GDM1 (cell line): Measurements from ENCODE around the gene REEP1.
"Not testable (repeated sequence)": the region's sequence is repeated elsewhere in the genome, so short reads cannot be mapped to it uniquely, and the experiment has no call there.

ENCODE experiments used
- DNase-seq: peaks from one replicate; lab custom pipeline; 2025; lab: John Stamatoyannopoulos, UW

Gene REEP1

DNA sequence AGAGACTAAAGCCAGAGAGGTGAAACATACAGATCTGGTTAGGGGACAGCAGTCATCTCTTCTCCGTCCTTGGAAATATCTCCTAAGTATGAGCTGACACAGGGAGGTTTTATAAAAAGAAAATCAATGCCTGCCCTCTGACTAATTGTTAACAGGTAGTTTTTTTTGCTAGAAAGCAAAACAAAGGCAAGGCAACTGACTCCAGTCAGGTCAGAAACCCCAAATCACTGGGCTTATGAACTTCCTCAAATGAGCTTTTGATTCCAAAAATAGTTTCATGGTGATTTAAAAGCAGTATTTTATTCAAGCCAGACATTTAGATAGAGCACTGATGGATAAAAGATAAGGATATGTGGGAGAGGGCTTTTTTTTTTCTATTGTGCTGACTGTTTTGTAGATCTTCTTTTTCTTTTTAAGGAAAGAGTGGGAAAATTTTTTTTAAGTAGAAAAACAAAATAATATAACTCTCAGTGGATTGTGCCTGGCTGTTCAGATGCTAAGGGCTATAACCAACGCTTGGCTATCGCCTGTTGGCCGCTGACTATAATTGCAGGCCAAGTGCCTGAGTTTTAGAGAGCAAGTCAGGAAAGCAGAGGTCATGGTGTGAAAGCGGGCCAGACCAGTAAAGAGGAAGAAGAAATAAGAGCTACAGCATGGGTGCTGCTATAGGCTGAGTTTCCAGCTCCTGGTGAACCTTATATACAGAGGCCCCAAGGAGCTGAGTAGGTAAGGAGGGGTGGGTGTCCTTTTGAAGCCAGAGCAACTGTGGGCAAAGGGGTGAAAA is 93.3 kb downstream of the REEP1 start:
- DNase-seq: no peak

- no peak for DNase-seq
These were observed 94.2 kb downstream of the REEP1 start for GRCh38 chr2:86243272-86243671.

DNA sequence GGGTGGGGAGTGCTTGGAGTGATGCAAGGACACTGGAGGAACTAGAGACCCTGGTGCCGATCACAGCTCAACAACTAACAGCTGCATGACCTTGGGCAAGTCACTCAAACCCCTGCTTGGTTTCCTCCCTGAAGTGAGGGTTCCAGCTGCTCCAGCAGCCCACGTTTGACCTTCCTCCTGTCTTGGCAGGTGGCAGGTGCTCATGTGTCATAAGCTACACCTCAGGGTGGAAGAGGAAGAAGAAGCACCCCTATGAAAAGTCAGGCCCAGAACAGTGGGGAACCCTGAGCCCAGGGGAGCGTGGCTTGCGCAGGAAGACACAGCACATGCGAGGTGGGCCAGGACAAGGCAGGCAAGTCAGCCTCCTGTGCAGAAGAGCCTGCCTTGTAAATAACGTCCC is 95.8 kb downstream of the REEP1 start:
- no peak for DNase-seq

DNA sequence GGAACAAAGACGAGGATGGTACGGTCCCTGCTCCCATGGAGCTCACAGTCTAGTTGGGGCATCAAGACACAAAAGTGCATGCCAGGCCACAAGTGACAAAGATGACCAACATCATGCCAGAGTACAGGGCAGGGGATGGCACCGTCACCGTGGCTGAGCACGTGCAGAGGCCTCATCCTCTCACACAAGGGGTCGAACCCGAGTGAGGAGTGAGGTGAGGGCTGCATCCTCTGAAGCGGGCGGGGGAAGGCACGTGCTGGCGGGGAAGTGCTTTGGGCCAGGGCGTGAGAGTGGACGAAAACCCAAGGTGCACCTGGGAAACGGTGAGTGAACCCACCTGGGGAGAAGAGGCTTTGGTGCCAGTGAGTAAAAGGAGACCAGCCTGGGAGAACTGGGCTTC is 97.2 kb downstream of the REEP1 start:
- no peak for DNase-seq

- no peak for DNase-seq
These were observed 97.7 kb downstream of the REEP1 start for GRCh38 chr2:86239745-86240144.

GRCh38 chr2:86239326-86239725 is 98.1 kb downstream of the REEP1 start:
- no peak for DNase-seq

GRCh38 chr2:86238354-86238753 is 99.1 kb downstream of the REEP1 start:
- no peak for DNase-seq

GRCh38 chr2:86237172-86237571 is 100.3 kb downstream of the REEP1 start:
- DNase-seq: no peak

DNA sequence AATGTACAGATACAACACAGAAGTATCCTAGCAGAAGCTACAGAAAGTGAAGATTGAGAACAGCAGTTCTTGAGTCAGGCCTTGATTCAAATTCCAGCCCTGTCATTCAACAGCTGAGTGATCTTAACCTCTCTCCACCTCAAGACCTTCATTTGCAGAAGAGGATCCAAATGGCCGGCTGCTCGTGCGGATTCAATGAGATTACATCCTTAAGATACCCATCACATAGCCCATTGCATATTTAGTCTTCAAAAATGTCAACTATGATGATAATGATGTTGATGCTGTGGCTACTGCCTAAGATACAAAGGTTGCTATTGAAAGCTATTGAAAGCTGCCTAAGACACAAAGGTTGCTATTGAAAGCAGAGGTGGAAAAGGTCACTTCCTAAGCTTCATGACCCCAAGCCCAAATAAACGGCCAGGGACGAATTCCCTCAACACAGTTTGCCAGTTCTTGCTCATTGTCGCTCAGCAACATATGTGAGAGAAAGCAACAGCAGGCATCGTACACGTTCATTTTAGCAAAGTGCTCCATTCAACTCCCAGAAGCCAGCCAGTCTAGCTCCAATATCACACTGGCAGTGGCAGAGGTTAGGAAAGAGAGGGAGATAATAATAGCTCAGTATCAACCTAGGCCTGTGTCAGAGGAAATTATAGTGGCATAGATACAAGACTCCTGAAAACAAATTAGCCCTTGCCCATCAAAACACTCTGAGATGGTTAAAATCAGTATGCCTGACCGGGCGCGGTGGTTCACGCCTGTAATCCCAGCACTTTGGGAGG is 102.0 kb downstream of the REEP1 start:
- no peak for DNase-seq

GRCh38 chr2:86234563-86235131 is 102.8 kb downstream of the REEP1 start:
- no peak for DNase-seq

DNA sequence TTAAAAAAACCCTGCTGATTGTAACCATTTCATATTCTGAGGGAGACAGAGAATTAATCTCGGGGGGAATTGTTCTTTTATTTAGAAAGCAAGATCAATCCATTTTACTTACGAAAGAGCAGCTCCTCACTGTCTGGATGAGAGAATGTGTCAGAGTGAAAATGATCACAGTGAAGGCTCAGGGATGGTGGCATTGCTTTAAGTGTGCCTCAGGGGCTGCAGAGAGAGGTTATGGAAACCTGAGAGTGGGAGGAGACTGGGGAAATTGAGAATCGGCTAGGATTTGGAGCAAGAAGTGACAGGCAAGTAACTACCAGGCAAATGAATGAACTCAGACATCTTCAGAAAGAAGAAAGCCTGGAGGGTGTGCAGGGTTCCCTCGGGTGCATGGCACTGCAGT is 104.0 kb downstream of the REEP1 start:
- no peak for DNase-seq

GRCh38 chr2:86232910-86233309 is 104.5 kb downstream of the REEP1 start:
- DNase-seq: no peak

DNA sequence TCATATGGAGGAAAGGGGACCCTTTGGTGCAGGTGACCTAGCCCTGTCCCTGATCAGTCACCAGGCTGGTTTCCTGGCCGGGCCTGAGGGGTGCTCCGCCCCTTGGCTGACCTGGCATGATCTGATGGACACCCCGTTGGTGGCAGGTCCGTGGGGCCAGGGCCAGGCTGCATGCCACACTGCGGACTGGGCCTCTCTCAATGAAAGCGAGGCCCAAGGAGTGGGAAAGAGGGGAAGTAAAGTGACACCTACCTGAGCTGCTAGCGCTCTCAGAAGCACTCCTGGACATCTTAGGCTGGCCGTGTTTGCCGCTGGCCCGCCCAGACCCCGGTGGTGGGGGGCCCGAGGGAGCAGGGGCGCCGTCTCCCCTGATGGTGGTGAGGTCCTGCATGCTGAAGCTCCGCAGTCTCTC is 105.0 kb downstream of the REEP1 start:
- no peak for DNase-seq

- no peak for DNase-seq
These were observed 105.6 kb downstream of the REEP1 start for GRCh38 chr2:86231680-86232372.

GRCh38 chr2:86230961-86231360 is 106.5 kb downstream of the REEP1 start:
- DNase-seq: no peak

GRCh38 chr2:86229221-86229620 is 108.2 kb downstream of the REEP1 start:
- peak; percentile 75 for DNase-seq

DNA sequence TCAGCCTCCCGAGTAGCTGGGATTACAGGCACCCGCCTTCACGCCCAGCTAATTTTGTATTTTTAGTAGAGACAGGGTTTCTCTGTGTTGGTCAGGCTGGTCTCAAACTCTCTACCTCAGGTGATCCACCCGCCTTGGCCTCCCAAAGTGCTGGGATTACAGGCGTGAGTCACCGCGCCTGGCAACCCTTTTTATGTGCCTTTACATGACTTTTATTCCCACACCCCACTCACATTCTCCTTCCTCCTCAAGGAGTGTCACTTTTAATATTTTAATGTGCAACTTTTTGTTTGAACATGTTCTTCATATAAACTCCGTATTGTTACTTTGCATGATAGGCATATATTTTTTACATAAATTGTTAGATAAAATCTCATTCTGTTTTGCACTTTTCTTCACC is 108.9 kb downstream of the REEP1 start:
- not testable (repeated sequence) for DNase-seq

DNA sequence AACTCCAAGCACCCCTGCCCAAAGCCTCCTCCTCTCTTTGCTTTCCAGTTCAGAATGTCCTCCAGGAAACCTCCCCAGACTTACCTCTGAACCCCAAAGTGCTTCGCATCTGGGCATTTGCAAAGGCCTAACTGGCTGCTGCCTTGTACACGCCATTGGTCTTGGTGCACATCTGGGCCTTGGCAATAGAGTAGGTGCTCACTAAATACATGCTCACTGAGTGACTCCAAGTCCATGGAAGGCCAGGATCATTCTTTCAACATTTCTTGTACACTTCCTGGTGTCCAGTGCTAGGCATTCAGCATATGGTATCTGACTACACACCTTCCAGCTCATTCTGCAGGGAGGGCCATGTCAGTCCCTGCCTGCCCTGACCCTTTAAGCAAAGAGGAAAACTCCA is 109.7 kb downstream of the REEP1 start:
- no peak for DNase-seq

- DNase-seq: no peak
These were observed 110.5 kb downstream of the REEP1 start for GRCh38 chr2:86226636-86227520.

DNA sequence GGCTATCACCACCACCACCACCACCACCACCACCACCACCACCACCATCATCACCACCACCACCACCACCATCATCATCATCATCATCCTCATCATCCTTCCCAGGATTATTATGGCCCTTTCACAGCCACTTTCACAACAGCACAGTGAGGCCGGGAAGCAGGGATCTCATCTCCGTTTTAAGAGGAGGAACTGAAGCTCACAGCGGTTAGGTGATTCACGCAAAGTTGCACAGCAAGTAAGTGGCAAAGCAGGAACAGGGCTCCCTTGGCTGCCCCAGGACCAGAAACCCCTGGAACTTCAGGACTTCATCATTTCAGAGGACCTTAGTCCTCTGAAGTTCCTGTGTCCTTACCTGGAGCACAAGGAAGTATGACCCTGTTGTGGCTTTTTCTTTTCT is 111.4 kb downstream of the REEP1 start:
- DNase-seq: no peak

DNA sequence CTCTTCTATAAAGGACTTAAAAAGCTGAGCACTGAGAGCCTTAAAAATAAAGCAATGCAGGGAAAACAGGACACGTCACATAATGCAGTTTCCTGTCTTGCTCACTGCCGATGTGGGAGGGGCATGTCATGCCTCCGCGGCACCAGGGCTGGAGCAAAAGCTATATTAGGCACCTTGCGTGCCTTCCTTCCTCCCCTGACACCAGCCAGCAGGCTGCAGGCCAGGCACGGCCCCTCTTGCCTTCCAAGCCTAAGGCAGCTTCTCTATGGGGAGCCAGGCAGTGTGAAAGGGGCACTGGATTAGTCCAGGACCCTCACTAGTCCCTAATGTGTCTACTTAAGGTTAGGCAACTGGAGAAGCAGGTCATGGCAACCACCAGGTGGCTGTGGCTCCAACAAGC is 111.8 kb downstream of the REEP1 start:
- peak; percentile 82 for DNase-seq
